ENCODE data around the gene PIAS4.

GRCh38 chr19:4053423-4054324 is 46.1 kb downstream of the PIAS4 start:
- TF ChIP-seq ZNF263 (CRISPR knock-in tag; IDR thresholded peaks at IDR 0.05; ENCODE audit: low read depth) (no peak), RELA (CRISPR knock-in tag; IDR thresholded peaks at IDR 0.05; ENCODE audit: borderline replicate concordance) (no peak), ATF3 (CRISPR knock-in tag; conservative IDR thresholded peaks at IDR 0.05) (0 out of 2 replicates have a peak, but pooled peaks have one; percentile 49), IRF2 (CRISPR knock-in tag; IDR thresholded peaks at IDR 0.05; ENCODE audit: borderline replicate concordance, low read depth) (no peak)
- TF ChIP-seq, protein P1, sequence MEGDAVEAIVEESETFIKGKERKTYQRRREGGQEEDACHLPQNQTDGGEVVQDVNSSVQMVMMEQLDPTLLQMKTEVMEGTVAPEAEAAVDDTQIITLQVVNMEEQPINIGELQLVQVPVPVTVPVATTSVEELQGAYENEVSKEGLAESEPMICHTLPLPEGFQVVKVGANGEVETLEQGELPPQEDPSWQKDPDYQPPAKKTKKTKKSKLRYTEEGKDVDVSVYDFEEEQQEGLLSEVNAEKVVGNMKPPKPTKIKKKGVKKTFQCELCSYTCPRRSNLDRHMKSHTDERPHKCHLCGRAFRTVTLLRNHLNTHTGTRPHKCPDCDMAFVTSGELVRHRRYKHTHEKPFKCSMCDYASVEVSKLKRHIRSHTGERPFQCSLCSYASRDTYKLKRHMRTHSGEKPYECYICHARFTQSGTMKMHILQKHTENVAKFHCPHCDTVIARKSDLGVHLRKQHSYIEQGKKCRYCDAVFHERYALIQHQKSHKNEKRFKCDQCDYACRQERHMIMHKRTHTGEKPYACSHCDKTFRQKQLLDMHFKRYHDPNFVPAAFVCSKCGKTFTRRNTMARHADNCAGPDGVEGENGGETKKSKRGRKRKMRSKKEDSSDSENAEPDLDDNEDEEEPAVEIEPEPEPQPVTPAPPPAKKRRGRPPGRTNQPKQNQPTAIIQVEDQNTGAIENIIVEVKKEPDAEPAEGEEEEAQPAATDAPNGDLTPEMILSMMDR (IDR thresholded peaks at IDR 0.05), result no peak
- TF ChIP-seq, protein P2, sequence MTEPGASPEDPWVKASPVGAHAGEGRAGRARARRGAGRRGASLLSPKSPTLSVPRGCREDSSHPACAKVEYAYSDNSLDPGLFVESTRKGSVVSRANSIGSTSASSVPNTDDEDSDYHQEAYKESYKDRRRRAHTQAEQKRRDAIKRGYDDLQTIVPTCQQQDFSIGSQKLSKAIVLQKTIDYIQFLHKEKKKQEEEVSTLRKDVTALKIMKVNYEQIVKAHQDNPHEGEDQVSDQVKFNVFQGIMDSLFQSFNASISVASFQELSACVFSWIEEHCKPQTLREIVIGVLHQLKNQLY (CRISPR knock-in tag; IDR thresholded peaks at IDR 0.05), result no peak
- TF ChIP-seq, protein P3, sequence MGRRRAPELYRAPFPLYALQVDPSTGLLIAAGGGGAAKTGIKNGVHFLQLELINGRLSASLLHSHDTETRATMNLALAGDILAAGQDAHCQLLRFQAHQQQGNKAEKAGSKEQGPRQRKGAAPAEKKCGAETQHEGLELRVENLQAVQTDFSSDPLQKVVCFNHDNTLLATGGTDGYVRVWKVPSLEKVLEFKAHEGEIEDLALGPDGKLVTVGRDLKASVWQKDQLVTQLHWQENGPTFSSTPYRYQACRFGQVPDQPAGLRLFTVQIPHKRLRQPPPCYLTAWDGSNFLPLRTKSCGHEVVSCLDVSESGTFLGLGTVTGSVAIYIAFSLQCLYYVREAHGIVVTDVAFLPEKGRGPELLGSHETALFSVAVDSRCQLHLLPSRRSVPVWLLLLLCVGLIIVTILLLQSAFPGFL (CRISPR knock-in tag; IDR thresholded peaks at IDR 0.05; ENCODE audit: borderline replicate concordance), result no peak

Data from WTC11 (cell line).